ENCODE results near the gene DCTN3.

DNA sequence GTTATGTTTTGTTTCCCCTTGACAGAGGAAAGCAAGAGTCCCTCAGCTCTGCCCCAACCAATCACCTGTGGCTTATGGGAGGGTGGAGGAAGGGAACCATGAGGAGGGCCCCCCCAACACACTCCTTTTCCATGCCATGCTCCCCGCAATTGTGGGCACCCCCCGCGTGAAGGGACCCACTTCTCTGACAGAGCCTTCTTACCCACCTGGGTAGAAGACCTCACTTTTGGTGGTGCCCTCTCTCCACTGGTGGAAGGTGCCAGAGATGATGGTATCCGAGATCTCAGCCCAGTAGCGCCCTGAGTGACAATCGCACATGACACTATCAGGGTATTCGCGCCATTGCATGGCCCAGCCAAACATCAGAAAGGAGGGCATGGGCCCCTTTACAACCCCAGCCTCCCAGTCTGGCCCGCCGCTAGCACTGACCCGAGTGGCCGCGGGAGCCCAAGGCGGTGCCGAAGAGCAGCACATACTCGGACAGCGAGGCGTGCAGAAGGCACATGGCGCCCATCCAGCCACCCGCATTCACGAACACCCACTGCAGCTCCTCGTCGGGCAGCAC is 16.6 kb upstream of the DCTN3 start:
- TF ChIP-seq, protein P1, sequence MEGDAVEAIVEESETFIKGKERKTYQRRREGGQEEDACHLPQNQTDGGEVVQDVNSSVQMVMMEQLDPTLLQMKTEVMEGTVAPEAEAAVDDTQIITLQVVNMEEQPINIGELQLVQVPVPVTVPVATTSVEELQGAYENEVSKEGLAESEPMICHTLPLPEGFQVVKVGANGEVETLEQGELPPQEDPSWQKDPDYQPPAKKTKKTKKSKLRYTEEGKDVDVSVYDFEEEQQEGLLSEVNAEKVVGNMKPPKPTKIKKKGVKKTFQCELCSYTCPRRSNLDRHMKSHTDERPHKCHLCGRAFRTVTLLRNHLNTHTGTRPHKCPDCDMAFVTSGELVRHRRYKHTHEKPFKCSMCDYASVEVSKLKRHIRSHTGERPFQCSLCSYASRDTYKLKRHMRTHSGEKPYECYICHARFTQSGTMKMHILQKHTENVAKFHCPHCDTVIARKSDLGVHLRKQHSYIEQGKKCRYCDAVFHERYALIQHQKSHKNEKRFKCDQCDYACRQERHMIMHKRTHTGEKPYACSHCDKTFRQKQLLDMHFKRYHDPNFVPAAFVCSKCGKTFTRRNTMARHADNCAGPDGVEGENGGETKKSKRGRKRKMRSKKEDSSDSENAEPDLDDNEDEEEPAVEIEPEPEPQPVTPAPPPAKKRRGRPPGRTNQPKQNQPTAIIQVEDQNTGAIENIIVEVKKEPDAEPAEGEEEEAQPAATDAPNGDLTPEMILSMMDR (conservative IDR thresholded peaks at IDR 0.05) = no peak
- TF ChIP-seq EZH2 (IDR thresholded peaks at IDR 0.05; ENCODE audit: low read depth) = no peak
